Measurements from ENCODE around the gene IP6K3.

Gene IP6K3

DNA sequence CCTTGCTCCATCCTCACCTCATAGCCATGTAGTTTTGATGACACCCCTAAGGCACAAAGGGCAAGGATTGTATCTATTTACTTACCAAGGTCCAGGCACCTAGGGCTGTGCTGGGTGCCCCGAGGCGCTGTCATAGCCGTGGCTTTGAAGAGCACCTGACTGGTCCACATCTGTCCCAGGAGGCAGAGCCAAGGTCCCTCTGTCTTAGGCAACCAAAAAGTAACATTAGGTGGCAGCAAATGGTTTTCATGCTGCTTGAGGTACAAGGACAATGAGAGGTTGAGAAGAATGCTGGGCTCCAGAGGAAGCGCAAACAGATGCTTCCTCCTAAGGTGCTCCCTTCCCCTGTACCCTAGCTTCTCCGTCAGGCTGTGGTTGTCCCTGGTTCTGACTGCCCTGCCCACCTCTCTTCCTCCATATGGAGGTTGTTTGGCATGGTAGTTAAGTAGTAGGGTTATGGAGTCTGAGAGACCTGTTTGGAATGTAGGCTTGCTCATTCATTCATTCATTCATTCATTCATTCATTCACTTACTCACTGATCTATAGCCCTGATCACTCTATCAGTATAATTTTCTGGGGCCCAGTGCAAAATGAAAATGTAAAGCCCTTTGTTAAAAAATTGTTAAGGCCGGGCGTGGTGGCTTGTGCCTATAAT, 32.2 kb downstream of the IP6K3 start:
- Mint-ChIP-seq H3K27me3 (peaks cover 30% of the 10 kb centered on the region), H3K36me3 (peaks cover 12% of the 10 kb centered on the region), H3K9me3 (no peaks in the 10 kb centered on the region), H3K4me3 (no peak overlapping the region), H3K27ac (no peak overlapping the region), H3K4me1 (peaks cover 27% of the 10 kb centered on the region)
- DNase-seq, result no peak
- CTCF ChIA-PET, result interaction anchor here (1.2 to 1.8 kb wide), 2 partner anchors 13 to 14 kb away, joined by 4 to 5 read pairs; no protein-coding TSS in a partner anchor

DNA sequence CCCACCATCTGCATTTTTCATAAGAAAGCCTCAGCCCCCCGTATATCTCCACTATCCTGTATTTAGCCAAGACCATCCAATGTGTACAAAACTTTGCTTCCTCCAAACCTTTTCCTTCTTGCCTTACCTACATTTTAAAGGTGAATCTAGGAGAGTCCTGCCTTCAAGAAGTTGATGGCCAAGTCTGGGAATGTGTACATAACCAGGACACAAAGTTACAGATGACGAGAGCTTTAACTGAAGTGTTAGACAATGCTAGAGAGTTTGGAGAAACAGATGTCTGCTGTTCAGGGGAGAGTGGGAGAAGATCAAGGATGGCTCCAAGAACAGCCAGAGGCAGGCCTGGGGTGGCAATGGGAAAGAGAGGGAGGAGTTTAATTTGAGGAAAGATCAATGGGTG, 32.9 kb downstream of the IP6K3 start:
- Mint-ChIP-seq H3K36me3 (peaks cover 17% of the 10 kb centered on the region), H3K4me1 (peaks cover 35% of the 10 kb centered on the region), H3K9me3 (no peaks in the 10 kb centered on the region), H3K4me3 (no peak overlapping the region), H3K27ac (no peak overlapping the region), H3K27me3 (peaks cover 27% of the 10 kb centered on the region)
- DNase-seq, result no peak
- CTCF ChIA-PET, result interaction anchor here (1.1 to 1.8 kb wide), 3 partner anchors 10 to 46 kb away, joined by 3 to 5 read pairs (median 3); no protein-coding TSS in a partner anchor

DNA sequence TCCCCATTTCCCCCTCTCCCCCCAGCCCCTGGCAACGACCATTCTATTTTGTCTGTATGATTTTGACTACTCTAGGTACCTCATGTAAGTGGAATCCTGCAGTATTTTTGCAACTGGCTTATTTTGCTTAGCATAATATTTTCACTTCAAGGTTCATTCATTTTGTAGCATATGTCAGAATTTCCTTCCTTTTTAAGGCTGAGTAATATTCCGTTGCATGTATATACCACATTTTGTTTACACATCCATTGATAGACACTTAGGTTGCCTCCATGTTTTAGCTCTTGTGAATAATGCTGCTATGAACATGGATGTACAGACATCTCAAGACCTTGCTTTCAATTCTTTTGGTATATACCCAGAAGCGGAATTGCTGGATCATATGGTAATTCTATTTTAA, 33.8 kb downstream of the IP6K3 start:
- H3K27ac Mint-ChIP-seq, result no peak overlapping the region
- peaks cover 24% of the 10 kb centered on the region for H3K36me3 Mint-ChIP-seq
- peaks cover 18% of the 10 kb centered on the region for H3K27me3 Mint-ChIP-seq
- H3K4me1 Mint-ChIP-seq, result peaks cover 43% of the 10 kb centered on the region
- no peak overlapping the region for H3K4me3 Mint-ChIP-seq
- no peaks in the 10 kb centered on the region for H3K9me3 Mint-ChIP-seq
- CTCF ChIA-PET, result interaction anchor here (1.1 to 1.8 kb wide), 3 partner anchors 11 to 47 kb away, joined by 3 to 5 read pairs (median 3); no protein-coding TSS in a partner anchor
- DNase-seq, result no peak

DNA sequence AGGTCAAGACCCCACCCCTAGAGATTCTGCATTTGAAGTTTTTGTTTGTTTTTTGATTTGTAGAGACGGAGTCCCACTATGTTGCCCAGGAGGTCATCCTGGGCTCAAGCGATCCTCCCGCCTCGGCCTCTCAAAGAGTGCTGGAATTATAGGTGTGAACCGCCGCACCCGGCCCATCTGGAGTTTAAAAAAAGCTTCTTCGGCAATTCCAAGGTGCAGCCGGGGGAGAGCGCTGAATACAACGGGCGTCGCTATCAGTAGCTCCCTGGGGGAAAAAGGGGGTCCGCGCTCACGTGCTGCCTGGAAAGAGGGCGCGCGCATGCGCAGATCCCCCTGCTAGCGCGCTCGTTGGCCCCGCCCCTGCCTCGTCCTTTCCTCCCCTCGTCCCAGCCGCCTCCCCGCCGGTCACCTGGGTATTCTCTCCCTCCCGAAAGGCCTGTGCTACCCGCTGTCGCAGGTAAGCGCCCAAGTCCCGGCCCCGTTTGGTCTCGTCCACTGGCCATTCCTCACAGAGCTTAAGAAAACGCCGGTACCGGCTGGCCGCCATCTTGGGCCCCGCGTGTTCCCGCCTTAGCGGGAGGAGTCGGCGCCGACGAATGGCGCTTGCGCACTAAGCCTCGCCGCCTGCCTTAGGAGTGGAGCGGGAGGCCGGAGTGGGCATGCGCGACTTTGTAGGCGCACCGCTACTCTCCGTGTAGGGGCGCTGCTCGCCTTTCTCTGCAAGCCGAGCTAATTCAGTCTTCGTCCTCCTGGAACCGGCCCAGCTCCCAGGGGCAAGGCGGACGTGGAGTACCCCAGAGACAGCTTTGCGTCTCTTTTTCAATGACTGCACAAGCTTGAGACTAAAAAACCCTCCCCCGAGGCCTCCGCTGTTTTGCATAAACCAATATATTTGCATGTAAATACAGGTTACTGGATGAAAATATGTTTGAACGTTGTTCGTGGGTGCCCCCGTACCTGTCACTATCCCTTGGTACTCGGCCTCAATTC, 35.3 kb downstream of the IP6K3 start, which contains the start of gene UQCC2:
TSS of gene UQCC2 (minus strand) at position 561 of the 990 bp plus-strand sequence. CDS start at position 547, 14 bp downstream.
- Mint-ChIP-seq H3K27me3 (peaks cover 14% of the 10 kb centered on the region), H3K9me3 (no peaks in the 10 kb centered on the region), H3K4me1 (peaks cover 49% of the 10 kb centered on the region), H3K4me3 (peak within 1 kb of the TSS; percentile 95), H3K27ac (peak within 1 kb of the TSS; percentile 95), H3K36me3 (peaks cover 29% of the 10 kb centered on the region)
- CTCF ChIA-PET, result interaction anchor here (0.8 to 2.3 kb wide), 24 partner anchors 11 to 316 kb away, joined by 3 to 28 read pairs (median 4); partner anchors contain the start of gene IP6K3
- DNase-seq, result peak; percentile 98

DNA sequence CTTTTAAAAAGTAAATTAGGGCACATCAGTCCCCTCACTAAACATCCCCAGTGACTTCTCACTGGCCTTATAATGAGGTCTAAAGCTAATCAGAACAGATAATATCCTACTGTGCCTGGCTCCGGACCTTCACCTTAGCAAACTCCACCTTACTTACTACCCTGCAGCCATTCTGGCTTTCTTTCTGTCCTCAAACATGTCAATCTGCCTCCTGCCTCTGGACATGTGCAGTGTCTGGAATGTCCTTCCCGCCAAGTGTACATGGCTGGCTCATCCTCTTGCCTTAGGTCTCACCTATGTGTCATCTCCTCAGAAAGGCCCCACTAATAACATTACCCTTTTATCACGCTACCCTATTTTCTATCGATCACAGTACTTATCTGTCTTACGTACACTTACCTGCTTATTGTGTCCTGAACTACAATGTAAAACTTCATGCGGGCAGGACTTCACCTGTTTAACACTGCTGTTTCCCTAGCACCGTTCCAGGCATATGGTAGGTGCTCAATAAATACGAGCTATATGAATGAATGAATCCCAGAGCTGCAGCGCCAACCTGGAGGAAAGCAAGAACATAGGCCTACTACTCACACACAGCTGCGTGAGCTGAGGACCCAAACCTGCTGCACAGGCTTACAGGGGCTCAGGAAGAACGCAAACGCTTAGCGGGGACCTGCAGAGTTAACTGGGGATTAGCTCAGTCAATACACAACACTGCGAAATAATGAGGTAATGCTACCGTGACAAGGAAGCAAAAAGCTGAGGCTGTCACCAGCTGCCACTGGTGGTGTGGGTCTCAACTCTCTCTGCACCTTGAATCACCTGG, 36.2 kb downstream of the IP6K3 start:
- Mint-ChIP-seq H3K36me3 (peaks cover 29% of the 10 kb centered on the region), H3K4me1 (peaks cover 49% of the 10 kb centered on the region), H3K9me3 (no peaks in the 10 kb centered on the region), H3K4me3 (peak overlapping the region; percentile 95), H3K27ac (peak overlapping the region; percentile 95), H3K27me3 (peaks cover 14% of the 10 kb centered on the region)
- CTCF ChIA-PET, result interaction anchor here (0.8 to 2.3 kb wide), 17 partner anchors 10 to 317 kb away, joined by 3 to 28 read pairs (median 5); partner anchors contain the start of gene IP6K3
- DNase-seq, result peak; percentile 37

DNA sequence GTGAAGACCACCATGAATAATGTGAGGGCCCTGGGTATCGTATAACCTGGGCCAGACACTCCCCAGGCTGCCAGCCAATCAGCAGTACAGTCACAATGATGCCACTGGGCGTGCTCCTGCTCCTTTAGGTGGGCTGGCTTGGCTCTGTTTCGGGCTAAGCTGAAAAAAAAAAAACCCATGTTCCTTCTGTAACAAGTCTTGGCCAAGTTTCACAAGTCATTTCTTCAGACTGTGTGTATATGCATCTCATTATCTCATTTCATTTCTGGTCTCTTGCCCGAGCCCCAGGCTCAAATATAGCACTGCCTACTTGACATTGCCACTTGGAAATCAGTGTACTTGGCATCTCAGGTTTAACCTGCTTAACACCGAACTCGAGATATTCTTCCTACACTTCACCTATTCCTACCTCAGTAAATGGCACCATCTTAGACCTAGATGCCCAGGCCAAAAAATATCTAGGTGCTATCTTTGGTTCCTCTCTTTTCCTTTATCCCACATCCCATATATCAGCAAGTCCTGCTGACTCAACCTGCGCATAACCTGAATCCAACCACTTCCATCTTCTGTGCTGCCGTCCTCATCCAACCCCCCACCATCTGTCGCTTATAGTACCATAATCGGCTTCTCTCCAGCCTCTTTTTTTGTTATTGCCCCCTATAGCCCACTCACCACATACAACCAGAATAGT, 37.0 kb downstream of the IP6K3 start:
- DNase-seq, result no peak
- no peak overlapping the region for H3K27ac Mint-ChIP-seq
- peak overlapping the region; percentile 95 for H3K4me3 Mint-ChIP-seq
- H3K27me3 Mint-ChIP-seq, result peaks cover 14% of the 10 kb centered on the region
- CTCF ChIA-PET, result interaction anchor here (1.4 to 2.3 kb wide), 3 partner anchors 9 to 120 kb away, joined by 4 to 27 read pairs (median 10); partner anchors contain the start of gene IP6K3
- no peaks in the 10 kb centered on the region for H3K9me3 Mint-ChIP-seq
- peaks cover 49% of the 10 kb centered on the region for H3K4me1 Mint-ChIP-seq
- H3K36me3 Mint-ChIP-seq, result peaks cover 29% of the 10 kb centered on the region

DNA sequence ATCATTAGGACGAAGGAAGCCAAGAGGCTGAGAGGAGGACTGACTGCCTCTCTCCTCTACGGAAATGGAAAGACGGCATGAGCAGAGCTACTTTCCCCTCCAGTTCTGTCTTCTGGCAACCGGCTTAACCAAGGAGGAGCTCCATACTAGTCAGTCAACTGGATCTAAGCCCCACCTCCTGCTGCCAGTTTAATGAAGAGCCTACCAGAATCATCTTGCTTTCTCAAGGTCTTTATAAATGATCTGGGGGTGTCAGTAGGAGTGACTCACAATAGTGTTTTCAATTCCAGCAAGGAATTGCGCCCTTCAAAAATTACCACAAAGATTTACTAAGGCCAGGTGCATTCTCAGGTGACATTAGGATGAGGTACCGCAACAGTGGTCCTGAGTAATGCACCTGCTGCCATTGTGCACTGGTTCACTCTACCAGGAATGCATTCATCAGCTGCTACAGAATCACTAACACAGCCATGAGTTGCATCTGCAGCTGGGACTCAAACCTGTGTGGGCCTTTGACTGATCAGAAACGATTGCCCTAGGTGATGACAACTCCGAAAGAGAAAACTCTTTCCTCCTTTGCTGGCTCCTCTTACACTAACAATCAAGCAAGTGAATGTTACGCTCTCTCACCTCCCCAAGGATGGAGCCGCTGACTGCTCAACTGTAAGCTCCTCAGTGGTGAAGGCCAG, 38.0 kb downstream of the IP6K3 start:
- Mint-ChIP-seq H3K36me3 (peaks cover 33% of the 10 kb centered on the region), H3K4me1 (peaks cover 49% of the 10 kb centered on the region), H3K27ac (no peak overlapping the region), H3K4me3 (no peak overlapping the region), H3K9me3 (no peaks in the 10 kb centered on the region), H3K27me3 (peaks cover 5% of the 10 kb centered on the region)
- DNase-seq, result no peak
- CTCF ChIA-PET, result interaction anchor here (1.3 to 1.8 kb wide), 3 partner anchors 8 to 122 kb away, joined by 3 to 10 read pairs (median 4); no protein-coding TSS in a partner anchor

DNA sequence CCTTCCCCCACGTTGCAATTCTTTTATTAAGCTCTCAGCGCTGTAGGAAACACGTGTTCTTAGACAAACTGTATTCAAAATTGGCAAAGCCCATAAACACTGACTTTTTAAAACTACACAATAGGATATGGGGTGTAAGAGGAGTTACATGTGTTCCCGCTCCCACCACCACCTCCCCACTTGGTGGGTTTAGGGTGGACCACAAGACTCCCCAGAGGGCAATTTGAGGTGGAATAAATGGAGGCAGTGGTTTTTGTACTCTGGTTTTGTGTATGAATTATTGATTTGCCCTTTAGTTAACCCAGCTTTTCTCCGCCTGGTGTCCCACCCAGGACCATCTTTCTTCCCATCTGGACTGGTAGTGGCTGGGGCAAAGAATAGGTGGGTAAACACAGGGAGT, 38.9 kb downstream of the IP6K3 start:
- CTCF ChIA-PET, result interaction anchor here (1.3 to 1.8 kb wide), 2 partner anchors 7 to 121 kb away, joined by 3 to 10 read pairs; no protein-coding TSS in a partner anchor
- Mint-ChIP-seq H3K27ac (no peak overlapping the region), H3K27me3 (peaks cover 5% of the 10 kb centered on the region), H3K4me1 (peaks cover 47% of the 10 kb centered on the region), H3K9me3 (no peaks in the 10 kb centered on the region), H3K4me3 (no peak overlapping the region), H3K36me3 (peaks cover 37% of the 10 kb centered on the region)
- DNase-seq, result no peak

DNA sequence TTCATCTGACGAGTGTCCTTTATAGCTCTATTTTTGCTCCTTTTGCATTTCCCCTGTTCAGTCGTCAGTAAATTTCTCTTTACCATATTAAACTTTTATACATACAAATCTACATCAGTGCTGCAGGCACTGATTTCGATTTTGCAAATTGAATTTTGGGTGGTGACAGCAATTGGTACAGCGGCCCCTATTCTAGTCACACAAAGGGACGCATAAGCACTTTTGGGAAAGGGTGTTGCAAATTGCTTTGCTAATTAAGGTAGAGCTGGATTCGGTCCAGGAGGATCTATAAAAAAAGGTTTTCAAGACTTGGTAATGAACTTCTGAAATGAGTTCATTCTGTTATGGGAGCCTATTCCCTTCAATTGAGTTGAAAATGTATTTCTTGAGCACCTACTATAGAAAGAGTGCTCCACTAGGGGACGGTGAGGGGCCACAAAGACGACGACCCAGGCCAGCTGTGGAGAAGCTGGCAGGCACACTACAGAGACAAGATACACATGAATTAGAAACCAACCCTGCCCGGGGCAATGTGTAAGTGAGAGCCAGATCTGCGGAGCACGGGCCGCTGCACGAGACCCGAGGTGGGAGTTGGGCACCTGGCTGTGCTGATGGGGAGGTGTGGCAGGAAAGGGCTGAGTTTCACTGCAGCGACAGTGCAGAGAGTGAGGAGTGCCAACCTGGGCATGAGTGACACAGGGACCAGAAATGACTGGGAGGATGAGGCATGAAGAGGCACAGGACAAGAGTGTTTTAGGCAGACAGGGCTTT, 40.6 kb downstream of the IP6K3 start:
- peaks cover 40% of the 10 kb centered on the region for H3K4me1 Mint-ChIP-seq

DNA sequence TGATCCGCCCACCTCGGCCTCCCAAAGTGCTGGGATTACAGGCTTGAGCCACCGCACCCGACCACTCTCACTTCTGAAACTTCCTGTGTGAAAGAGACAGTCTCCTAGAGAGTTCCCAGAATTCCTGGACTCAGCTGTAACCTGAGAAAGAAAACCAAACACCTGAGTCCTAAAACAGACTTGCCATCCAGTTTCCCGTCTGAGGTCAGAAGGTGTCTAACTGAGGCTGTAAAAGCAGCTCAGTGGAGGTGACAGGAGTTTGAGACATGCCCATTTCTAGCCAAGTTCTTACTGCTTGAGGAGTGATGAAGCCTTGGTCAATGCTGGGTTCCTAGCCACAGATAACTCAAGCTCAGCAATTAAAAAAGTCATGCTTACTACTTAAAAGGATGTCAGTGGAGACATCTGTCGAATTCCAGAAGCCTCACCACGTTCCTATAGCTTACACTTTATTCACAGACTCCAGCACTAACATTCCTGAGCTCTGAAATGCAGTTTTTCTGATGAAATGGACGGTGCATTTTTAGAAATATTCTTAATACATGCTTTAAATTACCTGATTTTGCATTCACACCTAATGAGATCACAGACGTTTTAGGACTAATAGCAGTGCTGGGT, 41.3 kb downstream of the IP6K3 start:
- Mint-ChIP-seq H3K27ac (no peak overlapping the region), H3K36me3 (peaks cover 41% of the 10 kb centered on the region), H3K9me3 (no peaks in the 10 kb centered on the region), H3K4me1 (peaks cover 35% of the 10 kb centered on the region), H3K27me3 (no peaks in the 10 kb centered on the region), H3K4me3 (no peak overlapping the region)
- CTCF ChIA-PET, result no interaction called here
- DNase-seq, result no peak

More for the DNA sequence above, 40.6 kb downstream of the IP6K3 start:
- H3K9me3 Mint-ChIP-seq, result no peaks in the 10 kb centered on the region
- no peak for DNase-seq
- peaks cover 41% of the 10 kb centered on the region for H3K36me3 Mint-ChIP-seq
- H3K27ac Mint-ChIP-seq, result peak overlapping the region; percentile 78
- CTCF ChIA-PET, result no interaction called here
- H3K27me3 Mint-ChIP-seq, result no peaks in the 10 kb centered on the region
- no peak overlapping the region for H3K4me3 Mint-ChIP-seq

DNA sequence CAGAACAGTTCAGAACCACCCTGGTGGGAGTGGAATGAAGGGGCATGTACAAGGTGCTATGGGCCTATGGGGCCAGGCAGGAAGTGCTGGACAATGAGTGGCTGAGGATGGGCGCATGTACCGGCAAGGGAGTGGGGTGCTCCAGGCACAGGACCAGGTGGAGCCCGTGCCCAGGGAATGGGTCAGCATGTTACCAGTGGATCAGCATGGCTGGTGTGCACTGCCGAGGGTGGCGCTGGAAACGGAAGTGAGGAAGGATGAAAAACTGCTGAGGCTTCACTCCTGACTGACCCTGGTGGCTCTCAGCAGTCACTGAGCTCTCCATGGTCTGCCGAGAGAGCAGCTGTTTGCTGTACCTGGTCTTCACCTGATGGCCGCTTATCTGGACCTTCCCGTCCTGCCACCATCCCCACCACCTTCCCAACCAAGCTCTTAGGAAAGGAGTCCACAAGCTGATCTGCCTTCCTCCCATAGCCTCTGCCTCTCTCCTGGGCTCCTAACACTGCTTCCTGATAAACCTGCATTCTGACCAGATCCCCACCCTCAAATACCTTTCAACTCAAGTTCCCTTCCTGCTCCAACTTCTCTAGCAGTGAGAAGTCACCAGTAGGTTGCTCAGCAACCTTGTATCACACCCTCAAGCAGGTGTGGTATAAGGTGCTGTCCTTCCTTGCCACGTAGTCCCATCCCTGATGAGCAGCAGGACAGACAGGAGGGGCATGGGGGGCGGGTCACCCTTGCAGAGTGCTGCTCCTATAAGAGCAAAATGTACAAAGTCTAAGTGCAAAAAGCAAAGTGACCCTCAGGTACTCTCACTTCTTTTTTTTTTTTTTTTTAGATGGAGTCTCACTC, 42.3 kb downstream of the IP6K3 start:
- no peak for DNase-seq
- Mint-ChIP-seq H3K4me1 (peaks cover 34% of the 10 kb centered on the region), H3K27ac (peak overlapping the region; percentile 54), H3K36me3 (peaks cover 39% of the 10 kb centered on the region), H3K4me3 (no peak overlapping the region), H3K9me3 (no peaks in the 10 kb centered on the region), H3K27me3 (no peaks in the 10 kb centered on the region)
- CTCF ChIA-PET, result no interaction called here

All from activated naive CD4-positive, alpha-beta T cell treated with anti-CD3 and anti-CD28 coated beads, Interleukin-2, amount 10 ng/mL, durations not matched to agents 7 days and 5 days (primary cell).